OCI-M1 (cell line): ENCODE measurements around the gene SLC39A9.

ENCODE experiments used
- DNase-seq: peaks from one replicate; lab custom pipeline; 2025; lab: John Stamatoyannopoulos, UW

The SLC39A9 gene

DNA sequence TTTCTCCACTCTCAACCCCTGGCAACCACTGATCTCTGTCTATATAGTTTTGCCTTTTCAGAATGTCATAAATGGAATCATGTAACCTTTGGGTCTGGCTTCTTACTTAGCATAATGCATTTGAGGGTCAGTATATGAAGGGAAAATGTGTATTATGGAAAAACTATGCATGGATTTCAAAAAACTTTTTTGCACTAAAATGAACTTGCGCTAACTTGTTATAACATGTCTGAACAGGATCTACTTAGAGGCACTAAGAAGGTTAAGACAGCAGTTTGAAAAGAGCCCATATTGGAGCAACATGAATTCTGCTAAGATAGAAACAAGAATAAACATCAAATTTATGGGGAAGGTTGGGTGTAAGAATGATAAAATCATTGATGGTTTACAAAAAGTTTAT is 29.1 kb downstream of the SLC39A9 start:
- no peak for DNase-seq

DNA sequence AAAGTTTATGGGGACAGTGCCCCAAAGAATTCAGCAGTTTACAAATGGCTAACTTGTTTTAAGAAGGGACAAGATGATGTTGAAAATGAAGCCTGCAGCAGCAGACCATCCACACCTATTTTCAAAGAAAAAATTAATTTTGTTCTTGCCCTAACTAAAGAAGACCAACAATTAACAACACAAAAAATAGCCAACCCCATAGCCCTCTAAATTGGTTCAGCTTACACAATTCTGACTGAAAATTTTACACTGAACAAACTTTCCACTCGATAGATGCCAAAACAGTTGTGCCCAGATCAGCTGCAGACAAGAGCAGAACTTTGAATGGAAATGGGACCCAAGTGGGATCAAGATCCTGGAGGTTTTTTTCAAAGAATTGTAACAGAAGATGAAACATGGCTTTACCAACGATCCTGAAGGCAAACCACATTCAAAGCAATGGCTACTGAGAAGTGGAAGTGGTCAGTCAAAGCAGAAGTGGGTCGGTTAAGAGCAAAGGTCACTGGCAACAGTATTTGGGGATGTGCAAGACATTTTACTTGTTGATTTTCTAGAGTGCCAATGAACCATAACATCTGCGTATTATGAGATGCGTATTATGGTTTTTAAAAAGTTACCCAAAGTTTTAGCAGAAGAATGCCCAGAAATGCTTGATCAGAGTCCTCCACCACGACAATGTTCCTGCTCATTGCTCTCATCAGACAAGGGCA is 30.0 kb downstream of the SLC39A9 start:
- DNase-seq = peak; percentile 41

DNA sequence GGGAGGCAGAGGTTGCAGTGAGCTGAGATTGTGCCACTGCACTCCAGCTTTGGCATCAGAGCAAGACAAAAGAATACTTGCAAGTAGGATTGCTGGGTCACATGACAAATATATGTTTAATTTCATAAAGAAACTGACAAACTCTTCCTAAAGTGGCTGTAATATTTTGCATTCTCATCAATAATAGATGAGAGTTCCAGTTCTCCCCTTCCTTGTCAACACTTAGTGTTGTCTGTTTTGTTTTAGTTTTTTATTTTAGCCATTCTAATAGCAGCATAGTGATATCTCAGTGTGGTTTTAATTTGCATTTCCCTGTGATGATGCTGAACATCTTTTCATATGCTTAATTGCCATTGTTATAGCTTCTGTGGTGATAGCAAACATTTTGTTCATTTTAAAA is 31.2 kb downstream of the SLC39A9 start:
- no peak for DNase-seq

DNA sequence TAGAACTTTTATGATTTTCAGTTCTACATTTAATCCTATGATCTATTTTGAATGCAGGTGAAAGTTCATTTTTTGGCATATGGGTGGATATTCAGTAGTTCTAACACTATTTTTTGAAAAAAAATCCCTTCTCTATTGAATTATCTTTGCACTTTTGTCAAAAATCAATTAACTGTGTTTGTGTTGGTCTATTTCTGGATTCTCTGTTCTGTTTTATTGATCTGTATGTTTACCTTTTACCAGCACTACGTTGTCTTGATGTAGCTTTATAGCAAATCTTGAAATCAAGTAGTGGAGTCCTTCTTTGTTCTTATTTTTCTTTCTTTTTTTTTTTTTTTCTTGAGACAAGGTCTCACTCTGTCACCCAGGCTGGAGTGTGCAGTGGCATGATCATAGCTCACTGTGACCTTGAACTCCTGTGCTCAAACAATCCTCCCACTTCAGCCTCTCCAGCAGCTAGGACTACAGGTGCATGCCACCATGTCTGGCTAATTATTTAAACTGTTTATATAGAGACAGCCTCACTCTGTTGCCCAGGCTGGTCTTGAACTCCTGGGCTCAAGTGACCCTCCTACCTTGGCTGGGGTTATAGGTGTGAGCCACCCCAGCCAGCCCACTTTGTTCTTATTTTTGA is 31.9 kb downstream of the SLC39A9 start:
- no peak for DNase-seq

DNA sequence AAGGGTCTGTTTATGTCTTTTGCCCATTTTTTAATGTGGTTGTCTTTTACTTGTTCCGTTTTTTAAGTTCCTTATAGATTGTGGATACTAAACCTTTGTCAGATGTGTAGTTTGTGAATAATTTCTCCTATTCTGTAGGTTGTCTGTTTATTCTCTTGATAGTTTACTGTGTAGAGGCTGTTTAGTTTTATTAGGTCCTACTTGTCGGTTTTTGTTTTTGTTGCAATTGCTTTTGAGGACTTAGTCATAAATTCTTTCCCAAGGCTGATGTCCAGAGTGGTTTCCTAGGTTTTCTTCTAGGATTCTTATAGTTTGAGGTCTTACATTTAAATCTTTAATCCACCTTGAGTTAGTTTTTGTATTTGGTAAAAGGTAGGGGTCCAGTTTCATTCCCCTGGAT is 33.9 kb downstream of the SLC39A9 start:
- DNase-seq = no peak

DNA sequence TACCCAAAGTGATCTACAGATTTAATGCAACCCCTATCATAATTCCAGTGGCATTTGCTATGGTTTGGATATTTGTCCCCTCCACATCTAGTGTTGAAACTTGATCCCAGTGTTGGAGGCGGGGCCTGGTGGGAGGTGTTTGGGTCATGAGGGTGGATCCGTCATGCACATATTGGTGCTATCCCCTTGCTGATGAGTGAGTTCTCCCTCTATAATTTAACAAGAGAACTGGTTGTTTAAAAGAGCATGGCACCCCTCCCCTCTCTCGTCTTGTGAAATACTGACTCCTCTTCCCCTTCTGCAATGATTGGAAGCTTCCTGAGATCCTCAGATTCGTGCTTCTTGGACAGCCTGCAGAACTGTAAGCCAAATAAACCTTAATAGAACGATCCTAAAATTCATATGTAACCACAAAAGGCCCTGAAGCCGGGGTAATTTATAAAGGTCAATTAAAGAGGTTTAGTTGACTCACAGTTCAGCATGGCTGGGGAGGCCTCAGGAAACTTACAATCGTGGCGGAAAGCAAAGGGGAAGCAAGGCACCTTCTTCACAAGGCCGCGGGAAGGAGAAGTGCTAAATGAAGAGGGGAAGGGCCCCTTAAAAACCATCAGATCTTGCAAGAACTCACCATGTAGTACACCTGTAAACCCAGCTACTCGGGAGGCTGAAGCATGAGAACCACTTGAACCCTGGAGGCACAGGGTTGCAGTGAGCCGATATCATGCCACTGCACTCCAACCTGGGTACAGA is 41.2 kb downstream of the SLC39A9 start:
- peak; percentile 3 for DNase-seq

DNA sequence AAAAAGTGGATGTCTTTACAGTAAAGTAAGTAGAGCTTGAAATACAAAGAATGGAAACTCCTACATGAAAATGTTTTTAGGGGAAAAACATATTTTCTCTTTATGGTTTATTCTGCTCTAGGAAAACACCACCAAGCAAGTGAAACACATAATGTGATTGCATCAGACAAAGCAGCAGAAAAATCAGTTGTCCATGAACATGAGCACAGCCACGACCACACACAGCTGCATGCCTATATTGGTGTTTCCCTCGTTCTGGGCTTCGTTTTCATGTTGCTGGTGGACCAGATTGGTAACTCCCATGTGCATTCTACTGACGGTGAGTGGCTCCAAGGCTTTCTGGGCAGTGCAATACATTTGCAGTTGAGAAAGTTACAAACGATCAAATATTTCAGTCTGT is 43.5 kb downstream of the SLC39A9 start:
- peak; percentile 10 for DNase-seq

DNA sequence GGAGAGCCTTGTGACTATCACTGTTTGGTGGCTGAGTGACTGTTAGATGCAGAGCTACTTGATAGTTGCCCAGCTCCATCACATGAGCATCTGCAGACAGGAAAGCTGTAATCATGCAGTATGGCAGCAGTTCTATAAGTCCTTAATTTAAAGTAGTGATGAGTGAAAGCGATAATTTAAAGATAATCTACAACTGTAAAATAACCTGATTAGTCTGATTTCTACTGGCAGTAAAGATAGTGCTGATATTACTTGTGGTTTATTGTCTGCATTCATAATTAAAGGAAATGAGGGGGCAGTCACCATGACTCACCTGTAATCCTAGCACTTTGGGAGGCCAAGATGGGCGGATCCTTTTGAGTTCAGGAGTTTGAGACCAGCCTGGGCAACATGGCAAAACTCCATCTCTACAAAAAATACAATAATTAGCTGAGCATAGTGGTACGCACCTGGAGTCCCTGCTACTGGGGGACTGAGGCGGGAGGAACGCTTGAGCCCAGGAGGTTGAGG is 44.9 kb downstream of the SLC39A9 start:
- DNase-seq = no peak

DNA sequence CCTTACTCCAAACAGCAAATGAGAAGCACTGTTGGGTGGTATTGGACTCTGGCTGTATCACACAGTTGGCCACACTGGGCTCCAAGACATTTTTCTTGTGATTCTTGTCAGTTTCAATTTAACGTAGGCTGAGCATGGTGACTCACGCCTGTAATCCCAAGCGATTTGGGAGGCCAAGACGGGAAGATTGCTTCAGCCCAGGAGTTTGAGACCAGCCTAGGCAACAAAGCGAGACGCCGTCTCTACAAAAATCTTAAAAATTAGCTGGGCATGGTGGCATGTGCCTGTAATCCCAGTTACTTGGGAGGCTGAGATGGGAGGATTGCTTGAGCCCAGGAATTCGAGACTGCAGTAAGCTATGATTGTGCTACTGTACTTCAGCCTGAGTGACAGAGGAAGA is 50.7 kb downstream of the SLC39A9 start:
- no peak for DNase-seq

DNA sequence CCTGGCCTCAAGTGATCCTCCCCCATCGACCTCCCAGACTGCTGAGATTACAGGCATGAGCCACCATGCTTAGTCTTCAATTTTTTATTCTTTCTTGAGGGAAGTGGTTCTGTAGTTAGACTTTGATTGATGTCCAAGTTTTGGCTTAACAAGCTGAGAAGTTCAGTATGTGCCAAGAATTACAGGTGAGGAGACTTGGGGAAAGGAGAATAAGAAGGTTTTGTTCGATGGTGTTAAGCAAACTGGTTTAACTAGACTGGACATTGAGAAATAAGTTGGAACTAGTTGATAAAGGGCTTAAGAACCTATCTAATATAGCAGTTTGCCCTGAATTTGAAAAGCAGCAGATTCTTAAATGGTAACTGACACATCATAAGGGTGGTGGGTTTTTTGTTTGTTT is 53.4 kb downstream of the SLC39A9 start:
- DNase-seq = no peak

DNA sequence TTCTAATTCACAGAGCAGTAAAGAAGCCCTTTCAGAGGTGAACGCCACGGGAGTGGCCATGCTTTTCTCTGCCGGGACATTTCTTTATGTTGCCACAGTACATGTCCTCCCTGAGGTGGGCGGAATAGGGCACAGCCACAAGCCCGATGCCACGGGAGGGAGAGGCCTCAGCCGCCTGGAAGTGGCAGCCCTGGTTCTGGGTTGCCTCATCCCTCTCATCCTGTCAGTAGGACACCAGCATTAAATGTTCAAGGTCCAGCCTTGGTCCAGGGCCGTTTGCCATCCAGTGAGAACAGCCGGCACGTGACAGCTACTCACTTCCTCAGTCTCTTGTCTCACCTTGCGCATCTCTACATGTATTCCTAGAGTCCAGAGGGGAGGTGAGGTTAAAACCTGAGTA is 59.9 kb downstream of the SLC39A9 start:
- DNase-seq = no peak

DNA sequence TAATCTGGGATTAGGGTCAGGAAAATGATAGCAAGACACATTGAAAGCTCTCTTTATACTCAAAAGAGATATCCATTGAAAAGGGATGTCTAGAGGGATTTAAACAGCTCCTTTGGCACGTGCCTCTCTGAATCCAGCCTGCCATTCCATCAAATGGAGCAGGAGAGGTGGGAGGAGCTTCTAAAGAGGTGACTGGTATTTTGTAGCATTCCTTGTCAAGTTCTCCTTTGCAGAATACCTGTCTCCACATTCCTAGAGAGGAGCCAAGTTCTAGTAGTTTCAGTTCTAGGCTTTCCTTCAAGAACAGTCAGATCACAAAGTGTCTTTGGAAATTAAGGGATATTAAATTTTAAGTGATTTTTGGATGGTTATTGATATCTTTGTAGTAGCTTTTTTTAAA is 60.6 kb downstream of the SLC39A9 start:
- DNase-seq = no peak

DNA sequence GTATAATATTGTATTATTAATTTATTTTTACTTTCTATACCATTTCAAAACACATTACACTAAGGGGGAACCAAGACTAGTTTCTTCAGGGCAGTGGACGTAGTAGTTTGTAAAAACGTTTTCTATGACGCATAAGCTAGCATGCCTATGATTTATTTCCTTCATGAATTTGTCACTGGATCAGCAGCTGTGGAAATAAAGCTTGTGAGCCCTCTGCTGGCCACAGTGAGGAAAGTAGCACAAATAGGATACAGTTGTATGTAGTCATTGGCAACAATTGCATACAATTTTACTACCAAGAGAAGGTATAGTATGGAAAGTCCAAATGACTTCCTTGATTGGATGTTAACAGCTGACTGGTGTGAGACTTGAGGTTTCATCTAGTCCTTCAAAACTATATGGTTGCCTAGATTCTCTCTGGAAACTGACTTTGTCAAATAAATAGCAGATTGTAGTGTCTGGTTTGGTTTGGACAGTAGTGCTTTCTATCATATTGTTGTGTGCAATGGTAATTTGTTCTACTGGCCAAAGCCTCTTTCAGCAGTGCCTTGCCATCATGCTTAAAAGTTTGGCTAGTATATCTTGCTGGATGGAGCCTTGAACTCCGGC is 61.7 kb downstream of the SLC39A9 start:
- DNase-seq = peak; percentile 67

DNA sequence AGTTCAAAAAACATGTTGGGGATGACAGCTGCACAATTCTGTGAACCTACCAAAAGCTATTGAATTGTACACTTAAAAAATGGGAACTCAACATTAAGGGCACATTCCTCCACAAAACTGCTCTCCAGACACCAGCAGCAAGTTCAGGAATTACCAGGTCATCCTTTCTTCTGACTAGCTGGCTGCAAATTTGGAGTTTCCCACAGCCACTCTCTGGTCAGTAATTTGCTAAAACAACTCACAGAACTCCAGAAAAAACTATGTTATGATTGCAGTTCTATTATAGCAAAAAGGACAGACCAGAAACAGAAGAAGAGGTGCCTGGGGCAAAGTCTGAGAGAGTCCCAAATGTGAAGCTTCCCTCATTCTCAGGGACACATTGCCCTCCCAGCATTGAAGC is 65.9 kb downstream of the SLC39A9 start:
- no peak for DNase-seq

DNA sequence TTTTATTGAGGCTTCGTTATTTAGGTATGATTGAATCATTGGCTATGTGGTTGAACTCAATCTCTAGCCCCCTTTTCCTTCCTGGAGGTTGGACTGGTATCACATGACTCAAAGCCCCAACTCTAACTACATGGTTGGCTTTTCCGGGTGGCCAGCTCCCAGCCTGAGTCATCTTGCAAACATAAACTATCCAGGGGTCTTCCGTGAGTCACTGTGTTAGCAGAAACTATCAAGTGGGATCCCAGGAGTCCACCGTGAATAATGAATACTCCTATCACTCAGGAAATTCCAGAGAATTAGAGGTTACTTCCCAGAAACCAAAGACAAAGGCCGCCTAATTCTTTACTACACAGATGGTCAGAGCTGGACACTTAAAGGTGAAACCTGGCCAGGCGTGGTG is 66.3 kb downstream of the SLC39A9 start:
- DNase-seq = no peak

DNA sequence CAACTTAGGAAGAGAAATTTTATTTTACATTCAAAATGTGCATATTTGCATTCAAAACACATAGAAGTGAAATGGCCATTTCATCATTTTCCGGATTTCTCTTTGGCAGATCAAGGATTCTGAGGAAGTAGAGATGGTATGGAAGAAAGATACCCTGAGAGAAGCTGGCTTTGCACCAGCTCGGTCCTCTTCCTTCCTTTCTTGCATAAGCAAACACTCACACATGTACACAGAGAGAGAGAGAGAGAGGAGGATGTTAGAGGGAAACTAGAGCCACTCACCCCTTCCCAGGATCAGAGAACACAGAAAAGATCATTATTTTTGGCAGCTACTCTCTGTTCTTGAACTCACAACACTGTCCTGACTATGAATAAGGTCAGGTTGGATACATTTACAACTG is 70.5 kb downstream of the SLC39A9 start:
- DNase-seq = no peak

DNA sequence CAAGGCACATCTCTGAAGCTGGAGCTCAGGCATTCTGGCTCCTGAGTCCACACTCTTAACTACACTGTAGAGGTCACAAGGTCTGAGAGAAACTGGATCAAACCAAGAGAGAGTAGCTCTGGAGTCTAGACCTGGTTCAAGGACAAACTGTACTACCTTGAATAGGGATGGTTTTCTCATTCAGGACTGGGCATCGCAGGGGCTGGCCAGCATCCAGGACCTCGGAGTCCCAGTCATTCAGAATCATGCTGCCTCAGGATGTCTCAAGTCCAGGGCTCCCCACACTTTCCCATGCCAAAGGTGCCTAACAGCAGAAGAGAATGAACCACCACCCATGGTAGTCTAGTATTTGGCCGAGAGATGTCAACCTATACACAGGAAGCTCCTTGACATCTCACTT is 72.9 kb downstream of the SLC39A9 start:
- no peak for DNase-seq

DNA sequence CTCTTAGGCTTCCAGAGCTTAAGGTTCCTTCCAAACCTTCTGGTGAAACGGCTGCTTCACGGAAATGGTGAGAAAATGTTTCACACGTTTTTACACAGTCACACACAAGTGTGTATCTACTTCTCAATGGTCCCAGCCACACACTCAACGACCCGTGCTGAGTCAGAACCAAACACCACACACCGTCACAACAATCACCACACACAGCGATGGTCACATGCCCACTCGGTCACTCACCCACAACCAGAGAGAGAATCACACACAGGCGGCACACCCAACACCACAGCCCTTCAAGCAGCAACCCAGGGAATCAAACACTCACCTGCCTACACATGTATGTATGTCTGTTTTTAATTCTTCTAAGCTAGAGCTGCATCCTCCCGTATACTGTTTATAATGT is 73.4 kb downstream of the SLC39A9 start:
- DNase-seq = no peak

DNA sequence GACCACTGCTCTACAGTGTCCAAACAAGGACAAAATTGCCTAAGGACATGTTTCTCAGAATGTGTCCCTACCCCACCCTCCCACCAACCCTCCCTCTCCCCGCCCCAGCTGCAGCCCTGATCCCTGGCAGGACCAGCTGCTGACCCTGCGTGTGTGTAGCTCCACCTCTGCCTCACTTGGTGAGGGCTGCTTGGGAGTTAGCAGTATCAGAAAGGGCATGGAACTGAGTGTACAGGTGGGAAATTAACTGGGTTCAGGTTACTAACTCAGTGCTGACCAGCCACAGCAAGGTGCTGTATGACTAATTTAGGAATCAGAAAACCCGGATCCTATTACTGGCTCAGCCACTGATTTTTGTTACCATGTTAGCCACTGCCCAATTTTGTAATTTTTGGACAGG is 74.8 kb downstream of the SLC39A9 start:
- DNase-seq = no peak

DNA sequence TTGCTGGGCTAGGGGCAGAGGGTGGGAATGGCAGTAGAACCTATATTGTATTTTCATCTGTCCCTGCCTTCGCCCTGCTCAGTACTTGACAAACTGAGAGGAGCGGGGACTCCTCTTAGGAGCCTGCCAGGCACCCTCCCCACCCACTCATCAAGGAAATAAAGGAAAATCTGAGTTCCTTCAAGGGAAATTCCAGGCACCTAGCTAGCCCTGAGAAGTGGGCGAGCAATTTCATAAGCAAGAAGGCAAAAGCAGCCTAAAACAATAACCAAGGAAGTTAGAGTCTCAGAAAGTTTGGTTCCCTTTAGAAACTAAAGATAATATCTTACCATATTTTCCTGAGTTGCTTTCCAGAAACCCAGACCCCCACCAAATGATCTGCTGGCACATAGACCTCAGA is 75.5 kb downstream of the SLC39A9 start:
- DNase-seq = no peak

DNA sequence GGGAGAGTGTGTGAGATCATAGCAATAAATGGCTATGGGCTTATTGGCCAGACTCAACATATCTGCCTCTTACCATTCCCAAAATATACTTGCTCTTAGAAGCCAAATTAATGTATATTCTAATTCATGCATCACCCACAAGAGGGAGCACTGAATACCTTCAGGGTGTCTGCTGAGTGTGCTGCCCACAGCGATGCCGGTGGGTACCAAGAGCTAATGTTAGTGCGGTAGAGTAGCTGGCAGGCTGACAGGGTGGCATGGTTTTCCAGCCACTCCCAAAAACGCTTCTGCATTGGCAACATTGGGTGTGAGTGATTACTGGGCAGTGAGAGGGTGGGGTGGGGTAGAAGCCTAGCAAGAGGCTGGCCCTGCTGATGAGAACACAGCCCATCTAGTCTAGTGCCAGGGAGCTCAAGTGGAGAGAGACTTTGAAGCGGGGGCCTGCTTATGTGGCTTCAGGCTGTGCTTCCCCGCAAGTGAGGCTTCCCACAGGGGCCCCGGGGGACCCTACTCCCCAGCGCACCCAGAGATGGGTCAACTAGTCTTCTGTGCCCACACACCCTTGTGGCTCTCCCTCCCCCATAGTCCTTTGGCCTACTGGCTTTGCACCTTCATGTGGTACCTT is 76.8 kb downstream of the SLC39A9 start:
- DNase-seq = peak; percentile 20

DNA sequence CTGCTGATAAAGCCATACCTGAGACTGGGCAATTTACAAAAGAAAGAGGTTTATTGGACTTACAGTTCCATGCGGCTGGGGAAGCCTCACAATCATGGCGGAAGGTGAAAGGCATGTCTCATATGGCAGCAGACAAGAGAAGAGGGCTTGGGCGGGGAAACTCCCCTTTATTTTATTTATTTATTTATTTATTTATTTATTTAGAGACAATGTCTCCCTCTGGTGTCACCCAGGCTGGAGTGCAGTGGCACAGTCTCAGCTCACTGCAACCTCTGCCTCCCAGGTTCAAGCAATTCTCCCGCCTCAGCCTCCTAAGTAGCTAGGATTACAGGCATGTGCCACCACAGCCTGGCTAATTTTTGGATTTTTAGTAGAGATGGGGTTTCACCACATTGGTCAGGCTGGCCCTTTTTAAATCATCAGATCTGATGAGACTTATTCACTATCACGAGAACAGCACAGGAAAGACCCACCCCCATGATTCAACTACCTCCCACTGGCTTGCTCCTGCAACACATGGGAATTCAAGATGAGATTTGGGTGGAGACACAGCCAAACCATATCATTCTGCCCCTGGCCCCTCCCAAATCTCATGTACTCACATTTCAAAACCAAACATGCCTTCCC is 78.4 kb downstream of the SLC39A9 start:
- DNase-seq = peak; percentile 1
